Mesothelial cell of epicardium (in vitro differentiated cells): ENCODE data around the gene PARM1. TPM values are rescaled to one million over a fixed set of nuclear protein-coding genes. Genes with fewer than 3 reads are reported as not detected.
A peak's percentile ranks its signal among the peaks of the same experiment; 100 is the strongest.

Source experiments
- DNase-seq, 2 experiments: peaks; one replicate each; pipeline ENCODE4 v3.0.0; 2021; ENCODE audit warnings: low spot score in 2 of 2; ENCODE audit not compliant: unreplicated experiment in 2 of 2
- H3K27ac Mint-ChIP-seq: 2 replicates; pipeline ENCODE4 v1.8.0; 2021; ENCODE audit warnings: mixed read lengths
- H3K27me3 Mint-ChIP-seq: 2 replicates; pipeline ENCODE4 v1.8.0; 2021; ENCODE audit warnings: low read depth, mixed read lengths
- H3K36me3 Mint-ChIP-seq: 2 replicates; pipeline ENCODE4 v1.8.0; 2021; ENCODE audit warnings: mixed read lengths
- H3K4me1 Mint-ChIP-seq: 2 replicates; pipeline ENCODE4 v1.8.0; 2021; ENCODE audit warnings: mixed read lengths
- H3K4me3 Mint-ChIP-seq: 2 replicates; pipeline ENCODE4 v1.8.0; 2021; ENCODE audit warnings: mild to moderate bottlenecking, moderate library complexity, mixed read lengths
- H3K9me3 Mint-ChIP-seq: 2 replicates; pipeline ENCODE4 v1.8.0; 2021; ENCODE audit warnings: mixed read lengths
- total RNA-seq: library from RNA; stranded (reverse); gene quantifications from 3 replicates; pipeline ENCODE4 v1.2.1, GENCODE V29; 2021
- TF ChIP-seq, protein P1 (sequence below): fragments of 200-600 bp; sonication (generic); IDR thresholded peaks from one replicate; pipeline ENCODE4 v1.5.0; 2021; ENCODE audit warnings: antibody characterized with exemption; ENCODE audit not compliant: unreplicated experiment

Gene PARM1
- total RNA-seq, 1 donor from 2014 or later: 12.6 TPM

- no peaks in the 10 kb centered on the region for H3K9me3 Mint-ChIP-seq
- DNase-seq: no peak
- no peak overlapping the region for H3K4me3 Mint-ChIP-seq
- TF ChIP-seq, protein P1, sequence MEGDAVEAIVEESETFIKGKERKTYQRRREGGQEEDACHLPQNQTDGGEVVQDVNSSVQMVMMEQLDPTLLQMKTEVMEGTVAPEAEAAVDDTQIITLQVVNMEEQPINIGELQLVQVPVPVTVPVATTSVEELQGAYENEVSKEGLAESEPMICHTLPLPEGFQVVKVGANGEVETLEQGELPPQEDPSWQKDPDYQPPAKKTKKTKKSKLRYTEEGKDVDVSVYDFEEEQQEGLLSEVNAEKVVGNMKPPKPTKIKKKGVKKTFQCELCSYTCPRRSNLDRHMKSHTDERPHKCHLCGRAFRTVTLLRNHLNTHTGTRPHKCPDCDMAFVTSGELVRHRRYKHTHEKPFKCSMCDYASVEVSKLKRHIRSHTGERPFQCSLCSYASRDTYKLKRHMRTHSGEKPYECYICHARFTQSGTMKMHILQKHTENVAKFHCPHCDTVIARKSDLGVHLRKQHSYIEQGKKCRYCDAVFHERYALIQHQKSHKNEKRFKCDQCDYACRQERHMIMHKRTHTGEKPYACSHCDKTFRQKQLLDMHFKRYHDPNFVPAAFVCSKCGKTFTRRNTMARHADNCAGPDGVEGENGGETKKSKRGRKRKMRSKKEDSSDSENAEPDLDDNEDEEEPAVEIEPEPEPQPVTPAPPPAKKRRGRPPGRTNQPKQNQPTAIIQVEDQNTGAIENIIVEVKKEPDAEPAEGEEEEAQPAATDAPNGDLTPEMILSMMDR: no peak
- H3K27me3 Mint-ChIP-seq: peaks cover 71% of the 10 kb centered on the region
- peaks cover 23% of the 10 kb centered on the region for H3K4me1 Mint-ChIP-seq
- no peak overlapping the region for H3K27ac Mint-ChIP-seq
- H3K36me3 Mint-ChIP-seq: no peaks in the 10 kb centered on the region
Observed at GRCh38 chr4:74932010-74932409, 906 bp upstream of the PARM1 start.

- no peak for DNase-seq
- H3K36me3 Mint-ChIP-seq: no peaks in the 10 kb centered on the region
- H3K4me3 Mint-ChIP-seq: peak overlapping the region; percentile 82
- H3K27me3 Mint-ChIP-seq: peaks cover 87% of the 10 kb centered on the region
- no peak overlapping the region for H3K27ac Mint-ChIP-seq
- TF ChIP-seq, protein P1: no peak
- peaks cover 23% of the 10 kb centered on the region for H3K4me1 Mint-ChIP-seq
- no peaks in the 10 kb centered on the region for H3K9me3 Mint-ChIP-seq
Observed at GRCh38 chr4:74933562-74934015, 673 bp downstream of the PARM1 start.

GRCh38 chr4:74934016-74934831, 1.3 kb downstream of the PARM1 start:
- no peaks in the 10 kb centered on the region for H3K9me3 Mint-ChIP-seq
- H3K27me3 Mint-ChIP-seq: peaks cover 89% of the 10 kb centered on the region
- H3K4me1 Mint-ChIP-seq: peaks cover 23% of the 10 kb centered on the region
- TF ChIP-seq, protein P1: no peak
- H3K36me3 Mint-ChIP-seq: no peaks in the 10 kb centered on the region
- DNase-seq: peak in 1 of 2 experiments; percentile 45
- no peak overlapping the region for H3K27ac Mint-ChIP-seq
- peak overlapping the region; percentile 82 for H3K4me3 Mint-ChIP-seq

GRCh38 chr4:74934888-74935287, 2.0 kb downstream of the PARM1 start:
- TF ChIP-seq, protein P1: no peak
- no peaks in the 10 kb centered on the region for H3K9me3 Mint-ChIP-seq

DNA sequence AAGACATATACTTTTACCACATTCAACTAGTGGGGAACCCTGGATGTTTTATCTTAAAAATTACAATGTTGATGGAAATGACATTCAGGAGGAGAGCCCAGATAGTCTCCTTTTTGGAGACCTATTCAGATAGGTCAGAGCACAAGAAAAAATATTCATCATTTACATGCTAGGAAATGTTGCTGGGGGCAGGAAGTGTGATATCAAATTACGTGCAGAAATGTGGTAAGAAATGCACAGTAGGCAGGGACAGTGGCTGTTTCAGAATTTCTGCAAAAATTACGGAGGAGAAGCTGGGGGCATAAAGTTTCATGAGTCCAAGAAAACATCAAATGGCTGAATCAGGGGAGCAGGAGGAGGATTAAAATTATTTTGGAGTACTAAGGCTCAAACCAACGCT, 8.2 kb downstream of the PARM1 start:
- no peak for DNase-seq
- Mint-ChIP-seq H3K4me1 (no peaks in the 10 kb centered on the region), H3K4me3 (no peak overlapping the region), H3K9me3 (no peaks in the 10 kb centered on the region), H3K27me3 (peaks cover 32% of the 10 kb centered on the region), H3K36me3 (no peaks in the 10 kb centered on the region), H3K27ac (no peak overlapping the region)
- TF ChIP-seq, protein P1: no peak

More at GRCh38 chr4:74934888-74935287, 2.0 kb downstream of the PARM1 start:
- Mint-ChIP-seq H3K27me3 (peaks cover 89% of the 10 kb centered on the region), H3K4me3 (peak overlapping the region; percentile 82), H3K4me1 (peaks cover 23% of the 10 kb centered on the region), H3K27ac (no peak overlapping the region), H3K36me3 (no peaks in the 10 kb centered on the region)
- DNase-seq: no peak
